SK-N-SH (cell line): Measurements from ENCODE around the gene MB21D2. TPM values are rescaled to one million over a fixed set of nuclear protein-coding genes. Genes with fewer than 3 reads are reported as not detected.

Experiments used
- CTCF ChIA-PET: fragments of 300-600, 350-600 bp; formaldehyde crosslinking; extraction: SDS; loops from one replicate; lab custom pipeline; 2021; lab: Yijun Ruan, JAX
- POLR2A ChIA-PET: fragments of 350-600 bp; sonication (Branson Sonifier 250); formaldehyde crosslinking; extraction: SDS; loops from one replicate; lab custom pipeline; 2020; ENCODE audit warnings: antibody characterized with exemption, inconsistent platforms; lab: Yijun Ruan, JAX
- DNase-seq: peaks from one replicate; pipeline ENCODE4 v3.0.0; 2012
- H2AFZ ChIP-seq: fragments of 200-600 bp; sonication (generic); 2 replicates; pipeline ENCODE4 v1.8.1; 2016; ENCODE audit warnings: antibody characterized with exemption, mild to moderate bottlenecking, low read depth
- H3F3A ChIP-seq: fragments of 200-600 bp; sonication (generic); replicated peaks from 2 replicates; pipeline ENCODE3; 2016; ENCODE audit warnings: antibody characterized with exemption, mild to moderate bottlenecking; ENCODE audit not compliant: insufficient read depth
- H3K27ac ChIP-seq, 2 experiments: fragments of 200-500 bp in 1 of 2; fragments of 200-600 bp in 1 of 2; sonication (Bioruptor generic) in 1 of 2; sonication (generic), shearing (Covaris generic) in 1 of 2; 2 replicates each; pipeline versions ENCODE4 v1.5.1 to v1.6.1; 2014 to 2016; ENCODE audit warnings: low read depth in 2 of 2, inconsistent platforms in 1 of 2, low read length in 1 of 2, mild to moderate bottlenecking in 1 of 2, mixed read lengths in 1 of 2
- H3K27me3 ChIP-seq: fragments of 200-600 bp; sonication (generic), shearing (Covaris generic); 2 replicates; pipeline ENCODE4 v1.6.1; 2016; ENCODE audit warnings: mixed run types; ENCODE audit not compliant: insufficient read depth
- H3K36me3 ChIP-seq, 2 experiments: fragments of 200-500 bp in 1 of 2; fragments of 200-600 bp in 1 of 2; sonication (Bioruptor generic) in 1 of 2; sonication (generic) in 1 of 2; replicated peaks in 1 of 2; 2 replicates each; pipeline versions ENCODE3 to v1.5.1; 2014 to 2016; ENCODE audit warnings: low read length in 1 of 2, mild to moderate bottlenecking in 1 of 2; ENCODE audit not compliant: insufficient read depth in 2 of 2, control insufficient read depth in 1 of 2
- H3K4me1 ChIP-seq, 2 experiments: fragments of 200-500 bp in 1 of 2; fragments of 200-600 bp in 1 of 2; sonication (Bioruptor generic) in 1 of 2; sonication (generic), shearing (Covaris generic) in 1 of 2; 2 replicates each; pipeline versions ENCODE4 v1.5.1 to v1.6.1; 2014 to 2016; ENCODE audit warnings: low read depth in 1 of 2, low read length in 1 of 2, mixed run types in 1 of 2; ENCODE audit not compliant: insufficient read depth in 2 of 2, control insufficient read depth in 1 of 2
- H3K4me2 ChIP-seq: fragments of 200-600 bp; sonication (generic), shearing (Covaris generic); 2 replicates; pipeline ENCODE4 v1.6.1; 2017; ENCODE audit warnings: mixed run types
- H3K4me3 ChIP-seq, 2 experiments: fragments of 200-500 bp in 1 of 2; fragments of 200-600 bp in 1 of 2; sonication (Bioruptor generic) in 1 of 2; sonication (generic), shearing (Covaris generic) in 1 of 2; 2 replicates each; pipeline versions ENCODE4 v1.5.1 to v1.8.1; 2014 to 2016; ENCODE audit warnings: low read depth in 2 of 2, inconsistent platforms in 1 of 2, low read length in 1 of 2, mild to moderate bottlenecking in 1 of 2, mixed read lengths in 1 of 2, moderate library complexity in 1 of 2
- H3K79me2 ChIP-seq: fragments of 200-600 bp; sonication (generic); 2 replicates; pipeline ENCODE4 v1.8.1; 2017; ENCODE audit warnings: mild to moderate bottlenecking; ENCODE audit not compliant: insufficient read depth
- H3K9ac ChIP-seq: fragments of 200-600 bp; sonication (generic); 2 replicates; pipeline ENCODE4 v1.6.1; 2017; ENCODE audit warnings: mixed run types
- H3K9me2 ChIP-seq: fragments of 200-600 bp; sonication (generic); 2 replicates; pipeline ENCODE4 v1.6.1; 2017; ENCODE audit warnings: mixed run types
- H3K9me3 ChIP-seq: fragments of 200-600 bp; sonication (generic); 2 replicates; pipeline ENCODE4 v1.6.1; 2017; ENCODE audit warnings: mixed run types, mild to moderate bottlenecking, moderate library complexity
- H4K20me1 ChIP-seq: fragments of 200-600 bp; sonication (generic); 2 replicates; pipeline ENCODE4 v1.6.1; 2017; ENCODE audit warnings: mild to moderate bottlenecking, mixed run types; ENCODE audit not compliant: insufficient read depth
- CHD2 ChIP-seq: fragments of 150-350 bp; IDR thresholded peaks from 2 replicates; pipeline ENCODE4 v1.6.1; 2018; ENCODE audit warnings: low read length; ENCODE audit not compliant: partially characterized antibody
- EZH2phosphoT487 ChIP-seq: fragments of 200-600 bp; sonication (generic); IDR thresholded peaks from 2 replicates; pipeline ENCODE4 v1.6.1; 2017; ENCODE audit warnings: low read depth, mixed run types, mild to moderate bottlenecking, antibody characterized with exemption, moderate library complexity, borderline replicate concordance
- FOXJ3 ChIP-seq: sonication (generic); formaldehyde crosslinking; IDR thresholded peaks from 2 replicates; pipeline ENCODE4 v1.5.1; 2020; ENCODE audit warnings: mild to moderate bottlenecking, missing genetic modification reagents
- FOXM1 ChIP-seq: IDR thresholded peaks from 2 replicates; pipeline ENCODE4 v1.4.0; 2012; ENCODE audit warnings: low read depth, mild to moderate bottlenecking
- GABPA ChIP-seq: IDR thresholded peaks from 2 replicates; pipeline ENCODE4 v1.4.0; 2012; ENCODE audit warnings: low read depth, mild to moderate bottlenecking
- JUND ChIP-seq: IDR thresholded peaks from 2 replicates; pipeline ENCODE4 v1.4.0; 2012
- MEF2A ChIP-seq: IDR thresholded peaks from 2 replicates; pipeline ENCODE4 v1.4.0; 2012; ENCODE audit warnings: low read depth, borderline replicate concordance
- MXI1 ChIP-seq: IDR thresholded peaks from 2 replicates; pipeline ENCODE4 v1.6.1; 2012; ENCODE audit warnings: mild to moderate bottlenecking, low read depth, low read length, improper control_type of control experiment
- NRF1 ChIP-seq: IDR thresholded peaks from 2 replicates; pipeline ENCODE4 v1.6.1; 2012; ENCODE audit warnings: low read depth, mild to moderate bottlenecking, low read length
- RAD21 ChIP-seq: IDR thresholded peaks from 2 replicates; pipeline ENCODE4 v1.6.1; 2012; ENCODE audit warnings: mild to moderate bottlenecking, low read length
- RCOR1 ChIP-seq: fragments of 150-350 bp; IDR thresholded peaks from 2 replicates; pipeline ENCODE4 v1.6.1; 2017; ENCODE audit warnings: antibody characterized with exemption, low read length
- SIN3A ChIP-seq: IDR thresholded peaks from 2 replicates; pipeline ENCODE4 v1.6.1; 2012; ENCODE audit warnings: low read depth, mild to moderate bottlenecking, low read length, moderate library complexity, borderline replicate concordance
- TCF12 ChIP-seq: IDR thresholded peaks from 2 replicates; pipeline ENCODE4 v1.4.0; 2012
- USF1 ChIP-seq: IDR thresholded peaks from 2 replicates; pipeline ENCODE4 v1.4.0; 2012; ENCODE audit warnings: low read depth, borderline replicate concordance
- YY1 ChIP-seq: IDR thresholded peaks from 2 replicates; pipeline ENCODE4 v1.4.0; 2012; ENCODE audit warnings: low read depth, mild to moderate bottlenecking
- ZBTB33 ChIP-seq: IDR thresholded peaks from 2 replicates; pipeline ENCODE4 v1.4.0; 2012; ENCODE audit warnings: low read depth, borderline replicate concordance
- WGBS: methylation state at CpG from one replicate; pipeline ENCODE4 v1.1.6; 2017; ENCODE audit warnings: low lambda C conversion rate; 5-methylcytosine and 5-hydroxymethylcytosine counted together
- polyA plus RNA-seq, 3 experiments: library from polyadenylated mRNA; depleted of rRNA; stranded (reverse); fragments of >200 nt; gene quantifications; 2 replicates each; pipeline ENCODE4 v1.2.3, GENCODE V29; 2012
- TF ChIP-seq, protein P1 (sequence below): IDR thresholded peaks from 2 replicates; pipeline ENCODE4; 2012
- TF ChIP-seq, protein P2 (sequence below): fragments of 150-350 bp; IDR thresholded peaks from 2 replicates; pipeline ENCODE4 v1.6.1; 2017; ENCODE audit warnings: antibody characterized with exemption, low read length, low read depth, borderline replicate concordance
- TF ChIP-seq, protein P3 (sequence below): fragments of 200-600 bp; sonication (generic); IDR thresholded peaks from 2 replicates; pipeline ENCODE4 v1.6.1; 2017; ENCODE audit warnings: antibody characterized with exemption, mild to moderate bottlenecking, moderate library complexity

Gene MB21D2
- polyA plus RNA-seq, 1 of the 3 experiments (the other 2 are of a cell fraction): 12.7 TPM

- no peak overlapping the region for H3K9ac ChIP-seq
- no peaks in the 10 kb centered on the region for H3K9me3 ChIP-seq
- H3K27ac ChIP-seq: no peak overlapping the region
- H4K20me1 ChIP-seq: no peaks in the 10 kb centered on the region
- H3K36me3 ChIP-seq: no peaks in the 10 kb centered on the region
- H3K4me1 ChIP-seq: no peaks in the 10 kb centered on the region
- no peak for TF ChIP-seq CHD2
- TF ChIP-seq MEF2A: no peak
- no peak for TF ChIP-seq USF1
- TF ChIP-seq RAD21: no peak
- TF ChIP-seq JUND: no peak
- TF ChIP-seq, protein P1, sequence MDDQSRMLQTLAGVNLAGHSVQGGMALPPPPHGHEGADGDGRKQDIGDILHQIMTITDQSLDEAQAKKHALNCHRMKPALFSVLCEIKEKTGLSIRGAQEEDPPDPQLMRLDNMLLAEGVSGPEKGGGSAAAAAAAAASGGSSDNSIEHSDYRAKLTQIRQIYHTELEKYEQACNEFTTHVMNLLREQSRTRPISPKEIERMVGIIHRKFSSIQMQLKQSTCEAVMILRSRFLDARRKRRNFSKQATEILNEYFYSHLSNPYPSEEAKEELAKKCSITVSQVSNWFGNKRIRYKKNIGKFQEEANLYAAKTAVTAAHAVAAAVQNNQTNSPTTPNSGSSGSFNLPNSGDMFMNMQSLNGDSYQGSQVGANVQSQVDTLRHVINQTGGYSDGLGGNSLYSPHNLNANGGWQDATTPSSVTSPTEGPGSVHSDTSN: no peak
- TF ChIP-seq FOXM1: no peak
- TF ChIP-seq, protein P2, sequence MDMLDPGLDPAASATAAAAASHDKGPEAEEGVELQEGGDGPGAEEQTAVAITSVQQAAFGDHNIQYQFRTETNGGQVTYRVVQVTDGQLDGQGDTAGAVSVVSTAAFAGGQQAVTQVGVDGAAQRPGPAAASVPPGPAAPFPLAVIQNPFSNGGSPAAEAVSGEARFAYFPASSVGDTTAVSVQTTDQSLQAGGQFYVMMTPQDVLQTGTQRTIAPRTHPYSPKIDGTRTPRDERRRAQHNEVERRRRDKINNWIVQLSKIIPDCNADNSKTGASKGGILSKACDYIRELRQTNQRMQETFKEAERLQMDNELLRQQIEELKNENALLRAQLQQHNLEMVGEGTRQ: no peak
- no peak for TF ChIP-seq EZH2phosphoT487
- no peak for TF ChIP-seq MXI1
- H3K4me3 ChIP-seq: no peak overlapping the region
- no peaks in the 10 kb centered on the region for H3F3A ChIP-seq
- no peaks in the 10 kb centered on the region; the same call in 1 of the 2 replicates for H3K27me3 ChIP-seq
- no peaks in the 10 kb centered on the region for H3K9me2 ChIP-seq
- DNase-seq: no peak
- WGBS: 11% methylated on average over 2 of the region's 2 CpGs
- no peak overlapping the region for H3K4me2 ChIP-seq
- H3K79me2 ChIP-seq: no peaks in the 10 kb centered on the region
- CTCF ChIA-PET: no interaction called here
- no peak overlapping the region for H2AFZ ChIP-seq
- POLR2A ChIA-PET: no interaction called here
These were observed 166.5 kb downstream of the MB21D2 start for GRCh38 chr3:192751148-192751547.

- H3F3A ChIP-seq: no peaks in the 10 kb centered on the region
- H3K9me2 ChIP-seq: no peaks in the 10 kb centered on the region
- H3K4me3 ChIP-seq: no peak overlapping the region
- H3K4me2 ChIP-seq: no peak overlapping the region
- H3K27me3 ChIP-seq: no peaks in the 10 kb centered on the region; the same call in 1 of the 2 replicates
- H3K9me3 ChIP-seq: no peaks in the 10 kb centered on the region
- H3K27ac ChIP-seq: no peak overlapping the region
- no peaks in the 10 kb centered on the region for H3K36me3 ChIP-seq
- H3K9ac ChIP-seq: no peak overlapping the region
- no peaks in the 10 kb centered on the region for H3K4me1 ChIP-seq
- 18% methylated on average over 5 of the region's 5 CpGs for WGBS
- ChIA-PET CTCF (interaction anchor here (0.6 kb wide), 1 partner anchor 290 kb away, joined by 3 read pairs; no protein-coding TSS in a partner anchor), POLR2A (no interaction called here)
- no peak for DNase-seq
- no peaks in the 10 kb centered on the region for H3K79me2 ChIP-seq
- no peaks in the 10 kb centered on the region for H4K20me1 ChIP-seq
- H2AFZ ChIP-seq: no peak overlapping the region
- no peak for TF ChIP-seq EZH2phosphoT487
- no peak for TF ChIP-seq USF1
- no peak for TF ChIP-seq RAD21
- no peak for TF ChIP-seq FOXJ3 (CRISPR knock-in tag)
- no peak for TF ChIP-seq NRF1
- no peak for TF ChIP-seq GABPA
- no peak for TF ChIP-seq CHD2
- no peak for TF ChIP-seq JUND
- TF ChIP-seq ZBTB33: no peak
- TF ChIP-seq, protein P2: no peak
- TF ChIP-seq YY1: no peak
- no peak for TF ChIP-seq FOXM1
- TF ChIP-seq SIN3A: no peak
- no peak for TF ChIP-seq RCOR1
- TF ChIP-seq, protein P3, sequence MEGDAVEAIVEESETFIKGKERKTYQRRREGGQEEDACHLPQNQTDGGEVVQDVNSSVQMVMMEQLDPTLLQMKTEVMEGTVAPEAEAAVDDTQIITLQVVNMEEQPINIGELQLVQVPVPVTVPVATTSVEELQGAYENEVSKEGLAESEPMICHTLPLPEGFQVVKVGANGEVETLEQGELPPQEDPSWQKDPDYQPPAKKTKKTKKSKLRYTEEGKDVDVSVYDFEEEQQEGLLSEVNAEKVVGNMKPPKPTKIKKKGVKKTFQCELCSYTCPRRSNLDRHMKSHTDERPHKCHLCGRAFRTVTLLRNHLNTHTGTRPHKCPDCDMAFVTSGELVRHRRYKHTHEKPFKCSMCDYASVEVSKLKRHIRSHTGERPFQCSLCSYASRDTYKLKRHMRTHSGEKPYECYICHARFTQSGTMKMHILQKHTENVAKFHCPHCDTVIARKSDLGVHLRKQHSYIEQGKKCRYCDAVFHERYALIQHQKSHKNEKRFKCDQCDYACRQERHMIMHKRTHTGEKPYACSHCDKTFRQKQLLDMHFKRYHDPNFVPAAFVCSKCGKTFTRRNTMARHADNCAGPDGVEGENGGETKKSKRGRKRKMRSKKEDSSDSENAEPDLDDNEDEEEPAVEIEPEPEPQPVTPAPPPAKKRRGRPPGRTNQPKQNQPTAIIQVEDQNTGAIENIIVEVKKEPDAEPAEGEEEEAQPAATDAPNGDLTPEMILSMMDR: no peak
- TF ChIP-seq TCF12: no peak
These were observed 167.5 kb downstream of the MB21D2 start for GRCh38 chr3:192750201-192750600.
